Spleen (tissue), 11 donors: Measurements from ENCODE around the gene CCDC188. TPM values are rescaled to one million over a fixed set of nuclear protein-coding genes. Genes with fewer than 3 reads are reported as not detected.

Experiments used
- DNase-seq: peaks from one replicate; pipeline ENCODE4 v3.0.0-alpha.2; 2020
- H3K27ac ChIP-seq, 8 donors: fragments of 200-600 bp; sonication (generic) in 7 of 8; 1 replicate in 4 of 8; 2 replicates in 4 of 8; pipeline versions ENCODE4 v1.5.0 to v1.8.0; 2016 to 2021; ENCODE audit warnings: inconsistent platforms in 4 of 8, mild to moderate bottlenecking in 4 of 8, moderate library complexity in 1 of 8
- H3K27me3 ChIP-seq, 7 donors: fragments of 200-600 bp; sonication (generic) in 6 of 7; replicated peaks in 1 of 7; 1 replicate in 4 of 7; 2 replicates in 3 of 7; pipeline versions ENCODE4 v1.5.0 to v1.8.0; 2016 to 2021; ENCODE audit warnings: inconsistent platforms in 3 of 7, mild to moderate bottlenecking in 1 of 7
- H3K36me3 ChIP-seq, 6 donors: fragments of 200-600 bp; sonication (generic) in 5 of 6; 1 replicate in 4 of 6; 2 replicates in 2 of 6; pipeline versions ENCODE4 v1.5.0 to v1.8.0; 2016 to 2021; ENCODE audit warnings: inconsistent platforms in 2 of 6
- H3K4me1 ChIP-seq, 6 donors: fragments of 200-600 bp; sonication (generic) in 5 of 6; 1 replicate in 3 of 6; 2 replicates in 3 of 6; pipeline versions ENCODE4 v1.5.0 to v1.8.0; 2016 to 2021; ENCODE audit warnings: inconsistent platforms in 3 of 6
- H3K4me3 ChIP-seq, 8 donors: fragments of 200-600 bp; sonication (generic) in 7 of 8; 1 replicate in 4 of 8; 2 replicates in 4 of 8; pipeline versions ENCODE4 v1.5.0 to v1.8.0; 2016 to 2021; ENCODE audit warnings: inconsistent platforms in 4 of 8, mild to moderate bottlenecking in 4 of 8, moderate library complexity in 2 of 8
- H3K9me3 ChIP-seq, 8 donors: fragments of 200-600 bp; sonication (generic) in 7 of 8; 1 replicate in 4 of 8; 2 replicates in 4 of 8; pipeline versions ENCODE4 v1.5.0 to v1.8.0; 2016 to 2021; ENCODE audit warnings: inconsistent platforms in 4 of 8
- CTCF ChIP-seq, 11 experiments: fragments of 200-600 bp in 7 of 11; fragments of 450-650 bp in 4 of 11; sonication (generic) in 4 of 11; IDR thresholded peaks in 8 of 11; conservative IDR thresholded peaks in 3 of 11; 1 replicate in 7 of 11; 2 replicates in 4 of 11; pipeline versions ENCODE4 v1.4.0 to v1.8.0; 2016 to 2021; ENCODE audit warnings: antibody characterized with exemption in 11 of 11, inconsistent platforms in 4 of 11, mild to moderate bottlenecking in 1 of 11
- POLR2A ChIP-seq, 3 donors: fragments of 450-650 bp; IDR thresholded peaks; one replicate each; pipeline ENCODE4 v1.5.1; 2017; ENCODE audit warnings: antibody characterized with exemption in 3 of 3, mild to moderate bottlenecking in 1 of 3
- POLR2AphosphoS5 ChIP-seq, 3 donors: sonication (generic); formaldehyde crosslinking; IDR thresholded peaks; one replicate each; pipeline ENCODE4 v1.5.1; 2017; ENCODE audit warnings: antibody characterized with exemption in 3 of 3
- WGBS, 5 donors: extraction: QIAGEN DNeasy Blood & Tissue Kit in 3 of 5; methylation state at CpG; one replicate each; pipeline versions ENCODE4 v1.1.5 to v1.1.7; 2013 to 2018; 5-methylcytosine and 5-hydroxymethylcytosine counted together
- intact Hi-C: fragments of 100-400 bp; cut with DNase I; formaldehyde crosslinking; loops from one replicate; pipeline ENCODE4 v1.15.0; 2023; ENCODE audit warnings: low total_unique reads
- polyA plus RNA-seq, 3 donors: library from polyadenylated mRNA; stranded (reverse); fragments of 200-250 nt; gene quantifications; one replicate each; pipeline ENCODE4 v1.2.1, GENCODE V29; 2013
- total RNA-seq, 7 donors: library from RNA; depleted of rRNA in 3 of 7; stranded (reverse); fragments of >200 nt in 3 of 7; fragmentation: NEBNext Ultra II Directional in 4 of 7; extraction: Animal tissue kit (Norgen Biotek cat#: 25700) in 4 of 7; gene quantifications; one replicate each; pipeline versions ENCODE4 v1.1.0 to v1.2.1, GENCODE V29; 2016 to 2021
- donor health status: healthy with polysubstance abuse.
- donor health status: DM: no; HTN: no; CAD: no; lungs with moderate emphysema.
- donor health status: DM: no; HTN: no; CAD: no.
- donor health status: Bipolar disorder and iron deficiency.
- donor health status: healthy.
- donor health status: DM: no; HTN: no; CAD: no.
- donor health status: DM: yes; HTN: yes; CAD: no.

Gene CCDC188
- total and polyA plus RNA-seq, 10 donors, result 0.29 to 7.6 (median 1.8) TPM; not detected in 1

DNA sequence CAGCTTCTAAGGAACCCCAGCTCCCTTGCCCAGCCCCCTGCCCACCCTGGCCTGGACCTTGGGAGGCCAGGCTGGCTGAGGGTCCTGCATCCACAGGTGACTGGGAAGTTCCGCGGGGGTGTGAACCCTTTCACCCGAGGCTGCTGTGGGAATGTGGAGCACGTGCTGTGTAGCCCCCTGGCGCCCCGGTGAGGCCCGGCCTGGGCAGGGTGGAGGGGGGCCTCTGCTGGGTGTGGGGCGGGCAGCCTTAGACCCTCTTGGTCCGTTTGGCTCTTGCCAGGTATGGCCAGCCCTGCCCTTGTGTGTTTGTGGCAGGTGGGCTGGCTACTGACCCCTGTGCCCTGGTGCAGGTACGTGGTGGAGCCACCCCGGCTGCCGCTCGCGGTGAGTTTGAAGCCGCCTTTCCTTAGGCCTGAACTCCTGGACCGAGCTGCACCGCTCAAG is 10.3 kb downstream of the CCDC188 start:
- DNase-seq, result no peak
- no peak overlapping the region for H3K4me3 ChIP-seq
- 89 to 97% (median 93%) methylated on average over 15 to 17 of the region's 17 CpGs for WGBS, 5 donors
- H3K9me3 ChIP-seq, result no peaks in the 10 kb centered on the region
- peaks cover 5 to 34% (median 28%) of the 10 kb centered on the region in 6 donors for H3K4me1 ChIP-seq
- intact Hi-C loops, result no loop called here
- no peak for TF ChIP-seq POLR2A (IDR thresholded peaks at IDR 0.05)
- TF ChIP-seq POLR2AphosphoS5 (IDR thresholded peaks at IDR 0.05), result no peak
- TF ChIP-seq CTCF (IDR thresholded peaks at IDR 0.05 in 8 of 11, conservative IDR thresholded peaks at IDR 0.05 in 3 of 11), result no peak
- H3K27ac ChIP-seq, result no peak overlapping the region
- no peaks in the 10 kb centered on the region for H3K27me3 ChIP-seq
- H3K36me3 ChIP-seq, result peaks cover 0 to 67% (median 22%) of the 10 kb centered on the region in 6 donors

GRCh38 chr22:20140107-20140445 is 10.8 kb downstream of the CCDC188 start:
- Histone ChIP-seq H3K27ac (no peak overlapping the region), H3K36me3 (peaks cover 0 to 62% (median 22%) of the 10 kb centered on the region in 6 donors), H3K4me3 (no peak overlapping the region), H3K9me3 (no peaks in the 10 kb centered on the region), H3K27me3 (no peaks in the 10 kb centered on the region), H3K4me1 (peaks cover 5 to 39% (median 33%) of the 10 kb centered on the region in 6 donors)
- intact Hi-C loops, result no loop called here
- 91 to 100% (median 94%) methylated on average over 2 to 11 of the region's 11 CpGs for WGBS, 5 donors
- no peak for DNase-seq
- TF ChIP-seq CTCF (IDR thresholded peaks at IDR 0.05 in 8 of 11, conservative IDR thresholded peaks at IDR 0.05 in 3 of 11) (no peak), POLR2A (IDR thresholded peaks at IDR 0.05) (no peak), POLR2AphosphoS5 (IDR thresholded peaks at IDR 0.05) (no peak)

- intact Hi-C loops, result no loop called here
- TF ChIP-seq POLR2A (IDR thresholded peaks at IDR 0.05), result no peak
- no peak for TF ChIP-seq POLR2AphosphoS5 (IDR thresholded peaks at IDR 0.05)
- no peak for TF ChIP-seq CTCF (IDR thresholded peaks at IDR 0.05 in 8 of 11, conservative IDR thresholded peaks at IDR 0.05 in 3 of 11)
- no peak for DNase-seq
Observed at GRCh38 chr22:20139391-20140106, 11.3 kb downstream of the CCDC188 start.

DNA sequence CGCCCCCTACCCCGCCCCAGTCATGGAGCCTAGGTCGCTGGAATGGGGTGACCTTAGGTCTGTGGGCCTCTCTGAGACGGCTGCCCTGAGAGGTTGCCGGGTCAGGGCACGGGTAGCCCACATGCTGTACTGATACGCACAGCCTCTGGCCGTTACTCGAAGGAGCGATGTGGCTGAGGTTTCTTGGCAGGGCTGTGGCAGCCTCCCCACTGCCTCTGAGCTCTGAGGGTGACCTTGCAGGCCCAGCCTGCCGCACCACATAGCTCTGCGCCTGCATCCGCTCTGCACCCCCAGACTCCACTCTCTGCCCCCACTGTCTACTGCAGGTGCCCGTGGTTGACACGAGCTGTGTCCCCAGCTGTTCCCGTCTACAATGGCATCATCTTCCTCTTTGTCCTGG is 12.0 kb downstream of the CCDC188 start:
- Histone ChIP-seq H3K27ac (no peak overlapping the region), H3K4me3 (no peak overlapping the region), H3K27me3 (no peaks in the 10 kb centered on the region), H3K4me1 (peaks cover 5 to 51% (median 44%) of the 10 kb centered on the region in 6 donors), H3K9me3 (no peaks in the 10 kb centered on the region), H3K36me3 (peaks cover 0 to 50% (median 19%) of the 10 kb centered on the region in 6 donors)
- TF ChIP-seq POLR2AphosphoS5 (IDR thresholded peaks at IDR 0.05) (no peak), CTCF (IDR thresholded peaks at IDR 0.05 in 8 of 11, conservative IDR thresholded peaks at IDR 0.05 in 3 of 11) (no peak), POLR2A (IDR thresholded peaks at IDR 0.05) (no peak)
- WGBS, 5 donors, result 81 to 87% (median 84%) methylated on average over 16 of the region's 16 CpGs
- no peak for DNase-seq
- intact Hi-C loops, result no loop called here

More at GRCh38 chr22:20139391-20140106, 11.3 kb downstream of the CCDC188 start:
- Histone ChIP-seq H3K27ac (no peak overlapping the region), H3K4me1 (peaks cover 5 to 44% (median 37%) of the 10 kb centered on the region in 6 donors), H3K4me3 (no peak overlapping the region), H3K36me3 (peaks cover 0 to 57% (median 22%) of the 10 kb centered on the region in 6 donors), H3K27me3 (no peaks in the 10 kb centered on the region), H3K9me3 (no peaks in the 10 kb centered on the region)
- WGBS, 5 donors, result 92 to 94% (median 94%) methylated on average over 21 to 36 of the region's 36 CpGs
